ENCODE results near the gene ADCY5.

ADCY5 gene

GRCh38 chr3:123406598-123406997 is 42.3 kb downstream of the ADCY5 start:
- DNase-seq (ENCODE audit: low read depth in 2 of 2), result no peak

- no peak for DNase-seq (ENCODE audit: low read depth in 2 of 2)
These were observed 42.9 kb downstream of the ADCY5 start for GRCh38 chr3:123405936-123406510.

DNA sequence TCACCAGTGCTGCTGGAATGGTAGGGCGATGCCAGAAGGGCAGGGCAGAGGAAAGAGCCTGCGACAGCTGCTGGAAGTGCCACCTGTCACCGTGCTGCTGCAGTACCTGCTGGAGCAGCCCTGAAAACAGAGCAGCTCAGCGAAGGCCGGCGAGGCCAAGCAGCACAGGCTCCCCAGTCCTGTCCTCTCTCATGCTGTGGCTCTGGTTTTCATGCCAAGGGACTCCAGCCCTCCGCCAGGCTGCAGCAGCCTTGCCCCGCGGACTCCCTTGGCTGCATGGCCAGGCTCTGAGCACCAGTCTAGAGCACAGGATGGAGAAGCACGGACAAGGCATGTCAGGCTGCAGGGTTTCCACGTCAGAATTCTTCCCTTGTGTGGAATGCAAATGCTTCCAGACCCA is 43.9 kb downstream of the ADCY5 start:
- no peak for DNase-seq (ENCODE audit: low read depth in 2 of 2)

DNA sequence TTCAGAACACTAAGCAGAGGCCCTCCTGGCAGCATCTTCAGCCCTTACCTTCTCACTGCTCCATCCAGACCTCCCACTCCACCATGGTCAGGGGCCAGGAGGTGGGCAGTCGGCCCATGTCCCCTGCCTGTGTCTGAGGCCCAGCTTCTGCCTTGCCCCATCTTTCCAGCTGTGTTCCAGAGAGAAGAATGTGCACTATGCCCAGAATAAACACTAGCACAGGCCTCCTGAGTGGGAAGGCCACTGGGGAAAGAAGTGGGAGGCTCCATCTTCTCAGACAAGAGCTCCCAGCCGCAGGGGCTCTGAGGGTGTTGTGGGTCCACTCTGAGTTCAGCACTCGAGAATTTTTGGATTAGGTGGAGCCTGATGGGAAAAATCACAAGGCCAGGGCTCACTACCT is 44.5 kb downstream of the ADCY5 start:
- DNase-seq (ENCODE audit: low read depth in 2 of 2), result no peak

DNA sequence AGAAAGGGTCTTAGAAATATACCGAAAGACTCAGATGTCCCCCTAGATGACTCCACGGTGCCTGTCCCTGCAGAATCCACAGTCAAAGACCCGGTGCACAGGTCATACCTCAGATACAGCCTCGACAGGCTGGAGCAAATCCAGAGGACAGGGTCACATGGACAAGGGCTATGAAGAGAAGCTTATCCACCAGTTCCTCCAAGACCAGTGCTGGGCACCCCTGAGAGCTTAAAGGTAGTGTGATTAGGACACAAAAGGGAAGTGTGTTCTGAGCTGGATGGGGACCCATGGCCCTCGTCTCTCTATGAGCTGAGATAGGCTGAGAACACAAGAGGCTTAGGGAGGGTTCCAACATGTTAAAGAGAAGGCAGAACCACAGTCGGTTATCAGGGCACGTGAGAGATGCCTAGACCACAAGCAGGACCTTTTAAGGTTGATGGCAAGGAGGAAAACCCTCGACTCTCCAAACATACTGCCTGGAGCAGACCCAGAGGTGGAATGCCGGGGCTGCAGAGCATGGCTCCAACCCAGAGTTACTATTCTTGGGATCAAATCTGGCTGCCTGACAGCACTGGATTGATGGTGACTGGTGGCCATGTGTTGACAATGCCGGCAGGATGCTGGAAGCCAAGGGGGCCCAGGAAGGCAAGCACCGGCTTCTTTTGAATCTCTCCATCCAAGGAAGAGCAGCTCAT is 46.9 kb downstream of the ADCY5 start:
- DNase-seq (ENCODE audit: low read depth in 2 of 2), result no peak

DNA sequence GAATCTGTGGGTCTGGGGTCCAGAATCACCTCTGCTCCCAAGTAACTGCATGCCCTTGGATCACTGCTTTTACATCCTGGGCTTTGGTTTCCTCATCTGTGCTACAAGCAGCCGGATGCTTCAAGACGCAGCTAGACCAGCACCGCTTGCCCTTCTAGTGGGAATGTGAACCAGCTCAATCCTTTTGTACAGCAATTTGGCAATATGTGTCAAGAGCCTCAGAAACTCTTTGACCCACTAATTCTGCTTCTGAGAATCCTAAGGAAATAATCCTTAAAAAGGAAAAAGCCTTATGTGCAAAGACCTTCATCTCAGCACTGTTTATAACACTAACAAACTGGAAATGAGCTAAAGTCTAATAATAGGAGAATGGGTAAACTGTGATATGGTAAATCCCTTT is 48.7 kb downstream of the ADCY5 start:
- no peak for DNase-seq (ENCODE audit: low read depth in 2 of 2)

- DNase-seq (ENCODE audit: low read depth in 2 of 2), result no peak
These were observed 49.2 kb downstream of the ADCY5 start for GRCh38 chr3:123399653-123400052.

DNA sequence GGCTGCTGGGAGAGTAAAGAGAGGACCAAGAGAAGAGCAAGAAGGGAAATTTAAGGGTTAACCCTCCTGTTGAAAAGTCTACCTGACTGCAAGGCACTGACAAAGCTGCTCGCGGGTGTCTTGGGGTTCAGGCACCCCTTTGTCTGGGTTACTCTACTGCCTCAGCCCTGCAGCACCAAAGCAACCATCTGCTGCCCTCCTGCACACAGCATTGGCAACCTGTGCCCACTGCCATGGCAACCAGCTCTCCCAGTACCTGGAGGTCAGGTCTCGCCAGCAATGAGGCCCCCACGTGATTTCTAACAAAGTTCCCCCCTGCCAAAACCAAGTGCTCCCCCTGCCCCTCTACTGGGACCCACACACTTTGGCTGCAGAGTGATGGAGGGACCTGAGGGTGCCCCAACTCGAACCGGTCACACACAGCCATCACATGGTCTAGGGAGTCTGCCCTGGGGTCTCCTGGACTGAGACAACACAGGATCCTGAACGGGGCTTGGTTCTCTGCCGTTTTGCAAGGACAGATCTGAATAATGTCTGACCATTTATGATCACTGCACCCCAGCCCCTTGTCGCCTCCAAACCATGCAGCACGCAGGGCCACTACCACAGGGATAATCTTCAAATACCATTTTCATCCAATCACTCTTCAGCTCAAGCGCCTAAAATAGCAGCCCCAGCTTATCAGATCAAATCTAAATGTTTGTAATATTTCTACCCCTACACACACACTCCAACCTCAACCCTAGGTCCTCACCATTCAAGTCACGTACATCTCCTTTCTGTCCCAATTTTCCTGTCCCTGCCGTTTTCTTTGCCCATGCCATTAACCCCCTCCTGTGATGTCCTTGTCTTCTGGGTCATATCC is 50.7 kb downstream of the ADCY5 start:
- DNase-seq (ENCODE audit: low read depth in 2 of 2), result no peak

DNA sequence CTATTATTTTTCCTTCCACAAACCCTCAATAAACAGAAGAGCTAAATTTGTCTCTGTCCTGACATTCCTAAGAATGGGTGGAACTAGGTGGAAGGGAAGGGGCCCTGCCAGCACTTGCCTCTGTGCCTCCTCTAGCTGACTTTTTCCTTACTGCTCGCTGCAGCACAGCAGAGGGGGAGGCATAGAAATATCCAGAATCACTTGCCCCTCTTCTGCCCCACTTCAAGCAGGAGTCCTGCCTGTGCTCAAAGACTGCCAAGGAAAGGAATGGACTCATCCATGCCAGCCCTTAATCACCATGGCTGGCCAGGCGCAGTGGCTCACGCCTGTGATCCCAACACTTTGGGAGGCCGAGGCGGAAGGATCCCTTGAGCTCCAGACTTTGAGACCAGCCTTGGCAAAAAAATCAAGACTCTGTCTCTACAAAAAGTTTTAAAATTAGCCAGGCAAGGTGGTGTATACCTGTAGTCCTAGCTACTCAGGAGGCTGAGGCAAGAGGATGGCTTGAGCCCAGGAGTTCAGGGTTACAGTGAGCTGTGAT is 51.8 kb downstream of the ADCY5 start:
- no peak for DNase-seq (ENCODE audit: low read depth in 2 of 2)

DNA sequence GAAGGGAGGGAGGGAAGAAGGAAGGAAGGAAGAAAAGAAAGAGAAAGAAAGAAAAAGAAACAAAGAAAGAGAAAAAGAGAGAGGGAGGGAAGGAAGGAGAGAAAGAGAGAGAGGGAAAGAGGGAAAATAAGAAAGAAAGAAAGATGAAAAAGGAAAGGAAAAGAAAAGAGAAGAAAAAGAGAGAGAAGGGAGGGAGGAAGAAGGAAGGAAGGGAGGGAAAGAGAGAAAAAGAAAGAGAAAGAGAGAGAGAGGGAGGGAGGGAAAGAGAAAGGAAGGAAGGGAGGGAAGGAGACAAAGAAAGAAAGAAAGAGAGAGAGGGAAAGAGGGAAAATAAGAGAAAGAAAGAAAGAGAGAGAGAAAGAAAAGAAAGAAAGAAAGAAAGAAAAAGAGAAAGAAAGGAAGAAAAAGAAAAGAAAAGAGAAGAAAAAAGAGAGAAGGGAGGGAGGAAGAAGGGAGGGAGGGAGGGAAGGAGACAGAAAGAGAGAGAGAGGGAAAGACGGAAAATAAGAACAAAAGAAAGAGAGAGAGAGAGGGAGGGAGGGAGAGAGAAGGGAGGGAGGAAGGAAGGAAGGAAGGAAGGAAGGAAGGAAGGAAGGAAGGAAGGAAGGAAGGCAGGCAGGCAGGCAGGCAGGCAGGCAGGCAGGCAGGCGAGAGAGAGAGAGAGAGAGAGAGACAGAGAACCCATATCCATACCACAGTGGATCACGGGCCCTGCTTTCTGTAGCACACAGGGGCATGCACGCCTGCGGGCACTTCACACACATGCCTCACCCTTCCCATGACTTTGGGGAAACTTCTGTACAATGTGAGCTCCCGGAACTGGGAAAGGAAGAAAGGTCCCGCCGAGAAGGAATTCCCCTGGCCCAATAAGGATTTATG is 52.5 kb downstream of the ADCY5 start:
- no peak for DNase-seq (ENCODE audit: low read depth in 2 of 2)

DNA sequence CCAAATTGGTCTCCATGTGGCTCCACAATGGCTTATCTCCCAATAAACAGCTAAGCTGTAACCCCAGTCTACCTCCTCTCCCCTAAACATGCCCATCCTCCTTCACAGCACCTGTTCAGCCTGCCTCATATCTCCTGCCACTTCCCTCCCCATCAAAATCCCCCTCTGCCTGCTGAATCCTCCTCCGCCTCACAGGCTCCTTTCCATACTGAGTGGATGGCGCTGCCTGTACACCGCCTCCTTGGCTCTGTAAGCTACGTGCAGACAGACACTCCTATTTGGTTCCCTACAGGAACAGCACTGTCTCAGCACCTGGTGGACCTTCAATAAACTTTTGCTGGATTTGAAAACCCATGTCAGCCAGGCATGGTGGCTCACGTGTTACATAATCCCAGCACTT is 53.7 kb downstream of the ADCY5 start:
- no peak for DNase-seq (ENCODE audit: low read depth in 2 of 2)

DNA sequence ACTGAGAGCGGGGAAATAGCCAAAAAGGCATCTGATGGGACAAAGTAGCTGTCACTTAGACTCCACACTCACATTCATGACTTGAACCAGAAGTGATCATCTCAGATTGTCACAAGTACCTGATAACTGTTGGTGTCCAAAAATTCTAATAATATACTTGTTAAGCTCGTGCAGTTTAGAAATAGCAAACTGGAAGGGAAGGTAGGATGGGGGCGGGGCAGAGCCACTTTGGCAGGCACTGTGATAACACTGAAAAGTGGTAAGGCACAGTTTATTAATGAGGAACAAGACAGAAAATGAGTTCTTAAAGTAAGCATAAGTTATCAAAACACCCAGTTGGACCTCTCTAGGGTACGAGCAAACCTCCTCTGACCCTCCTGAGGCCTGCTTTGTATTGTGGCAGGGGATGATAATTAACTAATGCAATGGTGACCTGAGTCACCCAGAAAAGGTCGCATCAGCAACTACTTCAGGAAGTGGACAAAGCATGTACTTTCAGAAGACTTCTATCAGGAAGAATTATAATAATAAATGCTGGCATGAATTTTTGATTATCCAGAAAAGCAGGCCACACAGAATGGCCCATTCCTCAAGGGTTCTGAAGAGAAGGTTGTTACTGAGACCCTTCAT is 54.4 kb downstream of the ADCY5 start:
- DNase-seq (ENCODE audit: low read depth in 2 of 2), result no peak

GRCh38 chr3:123392871-123393620 is 55.8 kb downstream of the ADCY5 start:
- no peak for DNase-seq (ENCODE audit: low read depth in 2 of 2)

GRCh38 chr3:123392368-123392767 is 56.5 kb downstream of the ADCY5 start:
- DNase-seq (ENCODE audit: low read depth in 2 of 2), result no peak

- no peak for DNase-seq (ENCODE audit: low read depth in 2 of 2)
These were observed 57.9 kb downstream of the ADCY5 start for GRCh38 chr3:123390865-123391600.

GRCh38 chr3:123389628-123389918 is 59.3 kb downstream of the ADCY5 start:
- DNase-seq (ENCODE audit: low read depth in 2 of 2), result no peak

DNA sequence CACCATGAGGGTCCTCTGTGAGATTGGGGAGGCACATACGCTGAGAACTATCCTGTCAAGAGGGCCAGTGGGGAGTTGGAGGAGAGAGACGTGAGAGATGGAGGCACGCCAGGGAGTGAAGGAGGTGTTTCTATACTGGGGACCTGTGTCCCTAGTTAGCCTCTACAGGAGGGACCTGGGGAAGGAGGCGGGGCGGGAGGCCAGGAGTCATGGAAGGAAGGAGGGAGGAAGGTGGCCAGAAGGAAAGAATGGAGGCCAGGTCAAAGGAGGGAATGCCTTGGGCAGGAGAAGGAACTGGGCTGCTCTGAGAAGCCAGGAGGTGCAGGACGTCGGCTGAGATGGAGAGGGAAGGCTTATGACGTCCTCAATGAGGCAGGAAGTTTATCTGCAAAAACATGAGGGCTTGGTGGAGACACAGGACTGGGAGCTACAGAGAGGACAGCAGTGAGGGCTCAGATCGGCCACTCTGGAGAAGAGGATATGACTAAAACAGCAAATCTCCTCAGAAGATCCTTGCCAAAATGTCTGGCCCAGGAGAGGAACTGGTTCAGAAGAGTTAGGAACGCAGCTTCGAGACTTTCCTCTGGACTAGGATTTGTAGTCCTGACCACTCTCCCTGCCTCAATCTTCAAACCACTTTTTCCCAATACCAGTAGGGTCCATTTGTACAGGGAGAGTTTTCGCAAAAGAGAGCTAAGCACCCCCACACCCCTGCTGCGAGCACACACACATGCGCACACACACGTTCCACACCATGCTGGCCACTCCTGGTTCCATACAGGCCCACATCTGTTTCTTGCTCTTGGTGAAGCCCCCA is 59.9 kb downstream of the ADCY5 start:
- no peak for DNase-seq (ENCODE audit: low read depth in 2 of 2)

DNA sequence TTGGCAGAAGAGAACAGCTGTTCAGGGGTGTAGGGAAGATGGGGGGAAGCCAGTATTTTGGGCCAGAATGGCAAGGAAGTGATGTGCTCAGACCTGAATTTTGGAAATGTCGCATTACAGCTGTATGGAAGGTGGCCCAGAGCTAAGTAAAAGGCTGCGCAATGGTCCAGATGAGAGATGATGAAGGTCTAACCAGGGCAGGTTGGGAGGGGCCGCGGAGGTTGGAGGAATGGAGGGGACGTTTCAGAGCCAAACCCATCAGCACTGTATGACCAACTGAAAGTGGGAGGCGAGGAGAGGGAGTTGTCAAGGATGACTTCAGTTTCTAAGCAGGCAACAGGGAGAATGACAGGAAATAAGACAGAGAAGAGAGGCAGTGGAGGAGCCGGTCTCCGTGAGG is 60.8 kb downstream of the ADCY5 start:
- DNase-seq (ENCODE audit: low read depth in 2 of 2), result no peak

DNA sequence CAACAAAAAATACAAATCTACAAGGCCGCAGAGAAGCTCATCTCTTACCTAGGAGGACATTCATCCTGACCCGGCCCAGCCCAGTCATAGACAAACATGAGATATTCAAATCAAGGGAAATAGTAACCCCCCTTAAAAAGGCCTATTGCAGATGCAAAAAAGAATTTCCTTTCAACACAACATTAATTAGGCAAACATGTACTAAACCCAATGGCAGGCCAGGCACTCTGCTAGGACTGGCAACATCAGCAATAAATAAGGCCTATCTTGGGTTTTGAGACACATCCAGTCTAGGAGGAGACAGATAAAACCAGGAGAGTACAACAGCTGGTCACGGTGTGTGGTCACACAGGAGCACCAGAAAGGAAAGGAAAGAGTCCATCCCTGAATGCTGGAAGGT is 61.4 kb downstream of the ADCY5 start:
- DNase-seq (ENCODE audit: low read depth in 2 of 2), result no peak

All from stimulated activated CD8-positive, alpha-beta memory T cell treated with anti-CD3 and anti-CD28 coated beads, Interleukin-7, amount 100 ng/mL, for 1 hour (primary cell).